Measurements from ENCODE around the gene JAKMIP3.

- TF ChIP-seq CTCF (IDR thresholded peaks at IDR 0.05) (no peak), EZH2 (IDR thresholded peaks at IDR 0.05; ENCODE audit: borderline replicate concordance, insufficient read depth, low read depth, low read length, poor library complexity, severe bottlenecking) (no peak)
These were observed 37.0 kb upstream of the JAKMIP3 start for GRCh38 chr10:132028706-132029105.
